HepG2 (cell line): Measurements from ENCODE around the gene RING1. TPM values are rescaled to one million over a fixed set of nuclear protein-coding genes. Genes with fewer than 3 reads are reported as not detected.
A peak's percentile ranks its signal among the peaks of the same experiment; 100 is the strongest.

ENCODE experiments used
- CBFB ChIP-seq: sonication (generic); formaldehyde crosslinking; IDR thresholded peaks from 2 replicates; pipeline ENCODE4 v1.4.0; 2020; ENCODE audit warnings: missing genetic modification reagents
- CEBPZ ChIP-seq: IDR thresholded peaks from 2 replicates; pipeline ENCODE4 v1.6.1; 2012; ENCODE audit warnings: low read length, improper control_type of control experiment
- CHCHD3 ChIP-seq: sonication (generic); formaldehyde crosslinking; IDR thresholded peaks from 2 replicates; pipeline ENCODE4 v1.8.0; 2022; ENCODE audit warnings: mild to moderate bottlenecking, missing genetic modification reagents, moderate library complexity
- GABPA ChIP-seq, 2 experiments: IDR thresholded peaks; 2 replicates each; pipeline ENCODE4 v1.6.1; 2011 to 2016; ENCODE audit warnings: low read depth in 2 of 2, low read length in 1 of 2, missing biosample characterization in 1 of 2, missing genetic modification characterization in 1 of 2
- MATR3 ChIP-seq: sonication (generic); formaldehyde crosslinking; IDR thresholded peaks from 2 replicates; pipeline ENCODE4 v1.4.0; 2020; ENCODE audit warnings: missing genetic modification reagents
- MED13 ChIP-seq: sonication (generic); formaldehyde crosslinking; IDR thresholded peaks from 2 replicates; pipeline ENCODE4 v1.5.0; 2020; ENCODE audit warnings: missing genetic modification reagents
- PRMT3 ChIP-seq: sonication (generic); formaldehyde crosslinking; IDR thresholded peaks from 2 replicates; pipeline ENCODE4 v1.8.1; 2022; ENCODE audit warnings: low read depth, mild to moderate bottlenecking, moderate library complexity, missing genetic modification reagents, borderline replicate concordance
- PRPF4 ChIP-seq: fragments of 200-400 bp; formaldehyde crosslinking; IDR thresholded peaks from 2 replicates; pipeline ENCODE4 v1.6.1; 2016; ENCODE audit warnings: low read length, low read depth; ENCODE audit not compliant: poor library complexity, severe bottlenecking
- RCOR2 ChIP-seq: IDR thresholded peaks from 2 replicates; pipeline ENCODE4 v1.6.1; 2016; ENCODE audit warnings: missing biosample characterization, missing genetic modification reagents
- SMARCC2 ChIP-seq: fragments of 450-650 bp; IDR thresholded peaks from 2 replicates; pipeline ENCODE4 v1.6.1; 2017; ENCODE audit warnings: antibody characterized with exemption, mild to moderate bottlenecking
- SOX5 ChIP-seq: IDR thresholded peaks from 2 replicates; pipeline ENCODE4 v1.6.1; 2016; ENCODE audit warnings: borderline replicate concordance
- THAP8 ChIP-seq: sonication (generic); formaldehyde crosslinking; IDR thresholded peaks from 2 replicates; pipeline ENCODE4 v1.5.1; 2020; ENCODE audit warnings: missing genetic modification reagents, mild to moderate bottlenecking, borderline replicate concordance
- ZBTB26 ChIP-seq: IDR thresholded peaks from 2 replicates; pipeline ENCODE4 v1.6.1; 2016; ENCODE audit warnings: missing compliant biosample characterization, missing genetic modification reagents, borderline replicate concordance
- ZBTB7A ChIP-seq: sonication (generic); formaldehyde crosslinking; IDR thresholded peaks from 2 replicates; pipeline ENCODE4 v1.8.0; 2022; ENCODE audit warnings: mild to moderate bottlenecking, missing genetic modification reagents
- ZFP82 ChIP-seq: sonication (generic); formaldehyde crosslinking; IDR thresholded peaks from 2 replicates; pipeline ENCODE4 v1.5.1; 2020; ENCODE audit warnings: mild to moderate bottlenecking, missing genetic modification reagents, borderline replicate concordance
- ZNF160 ChIP-seq: sonication (generic); formaldehyde crosslinking; IDR thresholded peaks from 2 replicates; pipeline ENCODE4 v1.8.0; 2022; ENCODE audit warnings: mild to moderate bottlenecking, inconsistent platforms, missing genetic modification reagents
- ZNF337 ChIP-seq: sonication (generic); formaldehyde crosslinking; IDR thresholded peaks from 2 replicates; pipeline ENCODE4 v1.5.1; 2020; ENCODE audit warnings: missing genetic modification reagents, low read depth, mild to moderate bottlenecking, borderline replicate concordance
- ZNF431 ChIP-seq: sonication (generic); formaldehyde crosslinking; IDR thresholded peaks from 2 replicates; pipeline ENCODE4 v1.9.0; 2022; ENCODE audit warnings: missing genetic modification reagents, low read depth, mild to moderate bottlenecking, borderline replicate concordance
- ZNF432 ChIP-seq: sonication (generic); formaldehyde crosslinking; IDR thresholded peaks from 2 replicates; pipeline ENCODE4 v1.5.0; 2020; ENCODE audit warnings: missing genetic modification reagents, mild to moderate bottlenecking, borderline replicate concordance
- ZNF768 ChIP-seq: sonication (generic); formaldehyde crosslinking; IDR thresholded peaks from 2 replicates; pipeline ENCODE4 v1.4.0; 2020; ENCODE audit warnings: missing genetic modification reagents
- ZNF781 ChIP-seq: sonication (generic); formaldehyde crosslinking; IDR thresholded peaks from 2 replicates; pipeline ENCODE4 v1.5.1; 2020; ENCODE audit warnings: borderline replicate concordance, mild to moderate bottlenecking, missing genetic modification reagents; ENCODE audit errors: not compliant biosample characterization
- polyA plus RNA-seq, 8 experiments: library from polyadenylated mRNA; depleted of rRNA in 3 of 8; stranded (reverse) in 7 of 8; unstranded in 1 of 8; fragments of >200 nt; fragmentation: Illumina TruSeq in 4 of 8; extraction: Trizol in 4 of 8; gene quantifications; 2 replicates each; pipeline versions ENCODE4 v1.2.1 to v1.2.3, GENCODE V29; 2011 to 2016; ENCODE audit warnings: low read depth in 4 of 8, missing spikeins in 1 of 8, mixed read lengths in 1 of 8; ENCODE audit not compliant: insufficient read depth in 1 of 8
- total RNA-seq, 5 experiments: library from RNA; depleted of rRNA; stranded (reverse); fragments of >200 nt; fragmentation: Illumina TruSeq; extraction: Trizol; gene quantifications; 2 replicates each; pipeline ENCODE4 v1.2.3, GENCODE V29; 2016; ENCODE audit warnings: low read depth in 1 of 5
- TF ChIP-seq, protein P1 (sequence below): sonication (generic); formaldehyde crosslinking; IDR thresholded peaks from 2 replicates; pipeline ENCODE4 v1.8.1; 2023; ENCODE audit warnings: mild to moderate bottlenecking, moderate library complexity, missing genetic modification reagents

Gene RING1
- total and polyA plus RNA-seq, 2 of the 13 experiments (the other 11 are each of a cell fraction or from before 2014, with no cell fraction given), result 23.9 to 33.6 TPM

DNA sequence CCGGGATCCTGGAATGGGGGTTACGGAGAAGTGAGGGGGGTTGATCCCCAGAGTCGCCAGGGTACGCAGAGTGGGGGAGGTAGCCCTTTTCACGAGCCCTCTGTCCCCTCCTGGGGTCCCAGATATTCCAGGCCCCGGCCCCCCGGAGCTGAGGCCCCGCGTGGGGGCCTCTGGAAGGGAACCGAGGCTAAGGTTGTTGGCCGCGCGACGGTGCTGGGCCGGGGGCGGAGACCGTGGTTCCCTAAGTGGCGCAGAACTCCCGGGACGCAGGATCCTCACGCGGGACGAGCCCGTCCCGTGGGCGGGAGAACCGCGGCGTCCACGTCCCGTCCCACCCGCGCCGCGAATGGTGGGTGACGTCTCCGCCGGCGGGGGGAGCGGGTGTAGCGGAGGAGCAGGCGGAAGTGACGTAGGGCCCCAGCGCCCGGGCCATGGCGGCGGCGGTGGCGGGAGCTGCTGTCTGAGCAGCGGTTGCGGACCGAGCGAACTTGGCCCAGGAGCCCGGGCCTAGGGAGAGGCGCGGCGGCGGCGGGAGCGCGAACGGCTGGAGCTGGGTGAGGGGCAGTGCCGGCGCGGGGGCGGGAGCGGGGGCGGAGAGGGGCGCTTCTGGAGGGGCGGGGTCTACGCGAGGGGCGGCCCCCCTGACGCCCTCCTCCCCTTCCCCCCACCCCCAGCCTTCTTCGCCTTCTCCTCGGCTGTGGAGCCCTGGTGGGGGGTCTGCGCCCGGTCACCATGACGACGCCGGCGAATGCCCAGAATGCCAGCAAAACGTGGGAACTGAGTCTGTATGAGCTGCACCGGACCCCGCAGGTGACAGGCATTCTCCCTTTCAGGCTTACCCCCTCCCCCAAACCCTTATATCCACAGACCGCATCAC lies at the start of gene RING1 (continued):
- TF ChIP-seq, protein P1, sequence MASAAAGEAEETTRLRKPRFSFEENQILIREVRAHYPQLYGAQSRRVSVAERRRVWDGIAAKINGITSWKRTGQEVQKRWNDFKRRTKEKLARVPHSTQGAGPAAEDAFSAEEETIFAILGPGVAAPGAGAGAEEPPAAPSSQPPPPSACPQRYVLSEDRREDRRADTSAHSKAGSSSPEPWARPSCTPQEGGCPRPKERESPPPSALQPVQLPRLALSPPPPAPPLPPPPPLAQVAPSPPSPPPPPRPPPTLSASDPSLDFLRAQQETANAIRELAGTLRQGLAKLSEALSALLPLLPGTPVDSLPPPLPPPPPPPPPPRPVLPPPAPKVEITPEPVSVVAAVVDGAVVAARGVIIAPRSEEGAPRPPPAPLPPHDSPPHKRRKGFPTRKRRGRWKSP (CRISPR knock-in tag), result peak; percentile 66; the same call in 1 of the 2 replicates
- TF ChIP-seq ZNF337 (CRISPR knock-in tag) (no peak), ZNF781 (CRISPR knock-in tag) (no peak), ZNF431 (CRISPR knock-in tag) (peak; percentile 56; the same call in 1 of the 2 replicates), MATR3 (CRISPR knock-in tag) (no peak), PRPF4 (no peak), SMARCC2 (no peak), ZNF432 (CRISPR knock-in tag) (no peak), GABPA (IDR thresholded peaks at IDR 0.05; ENCODE audit: low read depth, low read length) (no peak), GABPA (CRISPR knock-in tag; IDR thresholded peaks at IDR 0.05; ENCODE audit: low read depth) (no peak), THAP8 (peak; percentile 33; the same call in 1 of the 2 replicates), ZBTB7A (CRISPR knock-in tag) (no peak; the same call in 1 of the 2 replicates), RCOR2 (CRISPR knock-in tag) (no peak), PRMT3 (CRISPR knock-in tag) (0 out of 2 replicates have a peak, but pooled peaks have one; percentile 45), ZBTB26 (CRISPR knock-in tag) (no peak; the same call in none of the 2 replicates), ZNF160 (CRISPR knock-in tag) (peak; percentile 80; the same call in 1 of the 2 replicates), ZNF768 (CRISPR knock-in tag) (peak; percentile 74), SOX5 (peak; percentile 41; the same call in 1 of the 2 replicates), ZFP82 (CRISPR knock-in tag) (no peak), MED13 (CRISPR knock-in tag) (no peak), CHCHD3 (CRISPR knock-in tag) (peak; percentile 59; the same call in 1 of the 2 replicates), CEBPZ (no peak), CBFB (0 out of 2 replicates have a peak, but pooled peaks have one; percentile 58)
